Astrocyte of the spinal cord (primary cell): ENCODE results near the gene DAZAP1.

Experiments
- DNase-seq: peaks from one replicate; pipeline ENCODE4 v3.0.0; 2011; ENCODE audit warnings: low read depth, low spot score
- H3K4me3 ChIP-seq: 2 replicates; pipeline ENCODE4 v1.5.1; 2011; ENCODE audit warnings: low read depth, mild to moderate bottlenecking, low read length, moderate library complexity
- CTCF ChIP-seq: IDR thresholded peaks from 2 replicates; pipeline ENCODE4 v1.5.1; 2012; ENCODE audit warnings: low read depth, mild to moderate bottlenecking, low read length, inconsistent platforms
- in situ Hi-C: cut with HindIII; loops from 2 replicates; pipeline ENCODE4 v1.10.0; 2017; ENCODE audit warnings: low sequenced_read_pairs

DAZAP1 gene

GRCh38 chr19:1388637-1389026 lies 18.8 kb upstream of the DAZAP1 start:
- TF ChIP-seq CTCF: no peak
- in situ Hi-C loops: no loop called here
- no peak overlapping the region for H3K4me3 ChIP-seq

GRCh38 chr19:1389033-1389940 lies 18.1 kb upstream of the DAZAP1 start:
- in situ Hi-C loops: no loop called here
- no peak overlapping the region for H3K4me3 ChIP-seq
- no peak for DNase-seq
- TF ChIP-seq CTCF: no peak

More at GRCh38 chr19:1388637-1389026, 18.8 kb upstream of the DAZAP1 start:
- DNase-seq: no peak

GRCh38 chr19:1390890-1391423 lies 16.4 kb upstream of the DAZAP1 start:
- in situ Hi-C loops: no loop called here
- H3K4me3 ChIP-seq: no peak overlapping the region
- DNase-seq: no peak
- no peak for TF ChIP-seq CTCF

GRCh38 chr19:1392407-1392806 lies 15.0 kb upstream of the DAZAP1 start:
- in situ Hi-C loops: no loop called here
- no peak for TF ChIP-seq CTCF
- no peak overlapping the region for H3K4me3 ChIP-seq
- DNase-seq: no peak

- no peak for DNase-seq
- TF ChIP-seq CTCF: no peak
- no peak overlapping the region for H3K4me3 ChIP-seq
- in situ Hi-C loops: no loop called here
Observed at GRCh38 chr19:1392939-1393530, 14.4 kb upstream of the DAZAP1 start.

- H3K4me3 ChIP-seq: no peak overlapping the region
- DNase-seq: no peak
- in situ Hi-C loops: no loop called here
- TF ChIP-seq CTCF: no peak
Observed at GRCh38 chr19:1393841-1394240, 13.5 kb upstream of the DAZAP1 start.
